ENCODE measurements around the gene WDR93. TPM values are rescaled to one million over a fixed set of nuclear protein-coding genes. Genes with fewer than 3 reads are reported as not detected.

The WDR93 gene
- total and polyA plus RNA-seq, 2 donors (not counting 1 experiment from before 2014, with no cell fraction given) = 0.12 TPM; not detected in 1

DNA sequence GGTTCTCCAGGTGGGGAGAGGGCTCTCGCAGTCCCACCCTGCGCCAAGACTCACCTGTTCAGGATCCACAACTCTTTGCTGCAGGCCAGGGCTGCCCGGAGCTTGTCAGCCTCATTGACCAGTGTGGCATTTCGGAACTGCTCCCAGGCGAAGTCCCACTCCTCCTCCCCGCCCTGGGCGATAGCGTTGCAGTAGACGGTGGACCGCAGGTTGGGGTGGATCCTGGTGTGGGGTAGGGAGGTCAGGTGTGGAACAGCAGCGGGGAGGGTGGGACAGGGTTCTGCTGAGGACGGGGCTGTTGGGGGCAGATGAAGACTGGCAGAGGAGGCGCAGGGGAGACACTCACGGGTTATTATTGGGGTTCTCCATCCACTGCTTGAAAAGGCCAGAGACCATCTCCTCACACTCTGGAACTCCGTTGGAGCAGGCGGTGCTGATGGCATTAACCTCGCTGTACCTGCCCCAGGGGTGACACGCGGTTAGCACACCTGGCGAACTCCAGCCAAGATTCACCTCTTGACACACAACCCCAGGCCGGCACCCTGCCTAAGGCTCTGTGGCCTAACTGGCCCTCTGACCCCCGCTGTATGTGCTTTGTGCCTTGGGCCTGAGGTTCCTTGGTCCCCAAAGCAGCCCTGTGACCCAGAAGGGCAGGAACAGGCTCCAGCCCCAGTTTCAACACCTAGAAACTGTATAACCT is 101.6 kb downstream of the WDR93 start:
- WGBS (ENCODE audit: insufficient coverage) = 94% methylated on average over 19 of the region's 22 CpGs

More for the DNA sequence above, 101.6 kb downstream of the WDR93 start:
- Histone ChIP-seq H3K4me2 (replicated peaks; ENCODE audit: low read depth, low read length, poor library complexity, severe bottlenecking) (no peak overlapping the region), H4K20me1 (ENCODE audit: control insufficient read depth, insufficient read depth, low read length, poor library complexity, severe bottlenecking) (no peaks in the 10 kb centered on the region), H3K27ac (ENCODE audit: low read length in 2 of 2) (no peak overlapping the region), H3K4me1 (ENCODE audit: control insufficient read depth in 2 of 2, insufficient read depth in 2 of 2, low read length in 2 of 2) (no peaks in the 10 kb centered on the region), H3K27me3 (replicated peaks in 1 of 4; ENCODE audit: control extremely low read depth in 1 of 4, control insufficient read depth in 3 of 4, insufficient read depth in 4 of 4, low read length in 3 of 4) (no peaks in the 10 kb centered on the region), H2AFZ (ENCODE audit: insufficient read depth, low read depth, low read length, poor library complexity, severe bottlenecking) (no peak overlapping the region), H3K9me3 (ENCODE audit: control extremely low read depth in 1 of 3, control insufficient read depth in 2 of 3, insufficient read depth in 1 of 3, low read length in 2 of 3) (peaks cover 3 to 12% (median 7%) of the 10 kb centered on the region in 3 donors), H3K9ac (ENCODE audit: low read length) (no peak overlapping the region), H3K79me2 (ENCODE audit: control insufficient read depth, insufficient read depth, low read length) (no peaks in the 10 kb centered on the region), H3K4me3 (ENCODE audit: control extremely low read depth in 1 of 5, extremely low read depth in 1 of 5, insufficient read depth in 1 of 5, low read depth in 2 of 5, low read length in 4 of 5) (no peak overlapping the region), H3K36me3 (replicated peaks in 1 of 2; ENCODE audit: control extremely low read depth in 1 of 2, control insufficient read depth in 1 of 2, extremely low read depth in 1 of 2, insufficient read depth in 2 of 2, low read length in 1 of 2) (no peaks in the 10 kb centered on the region)
- H3K9me3 Mint-ChIP-seq (ENCODE audit: insufficient read depth) = peaks cover 6% of the 10 kb centered on the region
- DNase-seq = no peak
- no peak overlapping the region for H3K27ac Mint-ChIP-seq
- ATAC-seq (ENCODE audit: low read depth) = no peak
- CTCF ChIA-PET = no interaction called here
- peaks cover 9% of the 10 kb centered on the region for H3K27me3 Mint-ChIP-seq
- no peak overlapping the region for H3K4me3 Mint-ChIP-seq
- no peak for TF ChIP-seq EZH2 (IDR thresholded peaks at IDR 0.05; ENCODE audit: borderline replicate concordance, insufficient read depth, low read depth, low read length, poor library complexity, severe bottlenecking)
- TF ChIP-seq, protein P1, sequence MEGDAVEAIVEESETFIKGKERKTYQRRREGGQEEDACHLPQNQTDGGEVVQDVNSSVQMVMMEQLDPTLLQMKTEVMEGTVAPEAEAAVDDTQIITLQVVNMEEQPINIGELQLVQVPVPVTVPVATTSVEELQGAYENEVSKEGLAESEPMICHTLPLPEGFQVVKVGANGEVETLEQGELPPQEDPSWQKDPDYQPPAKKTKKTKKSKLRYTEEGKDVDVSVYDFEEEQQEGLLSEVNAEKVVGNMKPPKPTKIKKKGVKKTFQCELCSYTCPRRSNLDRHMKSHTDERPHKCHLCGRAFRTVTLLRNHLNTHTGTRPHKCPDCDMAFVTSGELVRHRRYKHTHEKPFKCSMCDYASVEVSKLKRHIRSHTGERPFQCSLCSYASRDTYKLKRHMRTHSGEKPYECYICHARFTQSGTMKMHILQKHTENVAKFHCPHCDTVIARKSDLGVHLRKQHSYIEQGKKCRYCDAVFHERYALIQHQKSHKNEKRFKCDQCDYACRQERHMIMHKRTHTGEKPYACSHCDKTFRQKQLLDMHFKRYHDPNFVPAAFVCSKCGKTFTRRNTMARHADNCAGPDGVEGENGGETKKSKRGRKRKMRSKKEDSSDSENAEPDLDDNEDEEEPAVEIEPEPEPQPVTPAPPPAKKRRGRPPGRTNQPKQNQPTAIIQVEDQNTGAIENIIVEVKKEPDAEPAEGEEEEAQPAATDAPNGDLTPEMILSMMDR (IDR thresholded peaks at IDR 0.05) = no peak
- intact Hi-C loops (cut with micrococcal nuclease) = no loop called here
- no peaks in the 10 kb centered on the region for H3K4me1 Mint-ChIP-seq
- POLR2A ChIA-PET = no interaction called here

Small RNA genes within 50 kb of the gene (small RNA-seq; reads per million reads assigned to genes)
- not detected for gene RNU6-132P (ENCODE audit: insufficient read length, low read depth, low replicate concordance)

Other genes starting within 250 kb of the WDR93 start
- not detected in 2 replicates for gene RHCG, start 194.2 kb upstream of the WDR93 start, total RNA-seq
- not detected in 2 replicates for gene RHCG, start 194.2 kb upstream of the WDR93 start, polyA plus RNA-seq
- gene TICRR, start 115.3 kb upstream of the WDR93 start, total RNA-seq = 0.05 TPM in 1 of 2 replicates, not detected in the other
- gene TICRR, start 115.3 kb upstream of the WDR93 start, polyA plus RNA-seq = 0.07 and 0.13 TPM in 2 replicates
- gene KIF7, start 35.3 kb upstream of the WDR93 start, total RNA-seq = not detected in 2 replicates
- not detected in 2 replicates for gene KIF7, start 35.3 kb upstream of the WDR93 start, polyA plus RNA-seq
- 0.53 and 1.2 TPM in 2 replicates for gene PLIN1, start 11.4 kb upstream of the WDR93 start, total RNA-seq
- gene PLIN1, start 11.4 kb upstream of the WDR93 start, polyA plus RNA-seq = 0.29 and 0.97 TPM in 2 replicates
- gene PEX11A, start 57 bp upstream of the WDR93 start, total RNA-seq = 2.4 and 2.8 TPM in 2 replicates
- gene PEX11A, start 57 bp upstream of the WDR93 start, polyA plus RNA-seq = 0.33 and 0.78 TPM in 2 replicates
- gene MESP1, start 60.4 kb downstream of the WDR93 start, total RNA-seq = 0.49 and 0.51 TPM in 2 replicates
- 0.25 and 0.43 TPM in 2 replicates for gene MESP1, start 60.4 kb downstream of the WDR93 start, polyA plus RNA-seq
- not detected in 2 replicates for gene MESP2, start 85.5 kb downstream of the WDR93 start, total RNA-seq
- gene MESP2, start 85.5 kb downstream of the WDR93 start, polyA plus RNA-seq = 0.19 TPM in 1 of 2 replicates, not detected in the other
- 1.00 and 2.0 TPM in 2 replicates for gene ANPEP, start 124.0 kb downstream of the WDR93 start, total RNA-seq
- 1.2 and 3.4 TPM in 2 replicates for gene ANPEP, start 124.0 kb downstream of the WDR93 start, polyA plus RNA-seq
- 32.3 and 43.1 TPM in 2 replicates for gene AP3S2, start 203.2 kb downstream of the WDR93 start, total RNA-seq
- 11.3 and 13.6 TPM in 2 replicates for gene AP3S2, start 203.2 kb downstream of the WDR93 start, polyA plus RNA-seq
- gene ARPIN, start 222.1 kb downstream of the WDR93 start, total RNA-seq = 0.10 TPM in 1 of 2 replicates, not detected in the other
- gene ARPIN, start 222.1 kb downstream of the WDR93 start, polyA plus RNA-seq = 0.09 and 0.10 TPM in 2 replicates